ENCODE data around the gene LDB3.
A peak's percentile ranks its signal among the peaks of the same experiment; 100 is the strongest.

The LDB3 gene

GRCh38 chr10:86688398-86688921 is 20.1 kb downstream of the LDB3 start:
- peak; percentile 13 to 67 (median 19) for DNase-seq

GRCh38 chr10:86689146-86689545 is 20.8 kb downstream of the LDB3 start:
- DNase-seq = no peak

GRCh38 chr10:86690231-86690630 is 21.9 kb downstream of the LDB3 start:
- no peak for DNase-seq

GRCh38 chr10:86690657-86691084 is 22.4 kb downstream of the LDB3 start:
- no peak for DNase-seq

GRCh38 chr10:86691333-86692022 is 23.2 kb downstream of the LDB3 start:
- no peak for DNase-seq

GRCh38 chr10:86692023-86692514 is 23.8 kb downstream of the LDB3 start:
- DNase-seq = no peak

- DNase-seq = no peak
Observed at GRCh38 chr10:86692664-86693063, 24.4 kb downstream of the LDB3 start.

GRCh38 chr10:86693275-86693674 is 25.0 kb downstream of the LDB3 start:
- no peak for DNase-seq

GRCh38 chr10:86693721-86694369 is 25.5 kb downstream of the LDB3 start:
- peak; percentile 7 to 58 (median 31) for DNase-seq

- DNase-seq = no peak
Observed at GRCh38 chr10:86698207-86698940, 30.1 kb downstream of the LDB3 start.

- DNase-seq = no peak
Observed at GRCh38 chr10:86699125-86699524, 30.8 kb downstream of the LDB3 start.

GRCh38 chr10:86699541-86699940 is 31.2 kb downstream of the LDB3 start:
- no peak for DNase-seq

- no peak for DNase-seq
Observed at GRCh38 chr10:86699991-86700840, 31.9 kb downstream of the LDB3 start.

- no peak for DNase-seq
Observed at GRCh38 chr10:86700851-86701617, 32.7 kb downstream of the LDB3 start.

- DNase-seq = no peak
Observed at GRCh38 chr10:86703176-86703575, 34.9 kb downstream of the LDB3 start.

- no peak for DNase-seq
Observed at GRCh38 chr10:86705139-86705538, 36.8 kb downstream of the LDB3 start.

- no peak for DNase-seq
Observed at GRCh38 chr10:86705905-86706304, 37.6 kb downstream of the LDB3 start.

- no peak for DNase-seq
Observed at GRCh38 chr10:86706401-86706841, 38.1 kb downstream of the LDB3 start.

- no peak for DNase-seq
Observed at GRCh38 chr10:86706977-86707376, 38.7 kb downstream of the LDB3 start.

GRCh38 chr10:86707505-86707904 is 39.2 kb downstream of the LDB3 start:
- no peak for DNase-seq

- no peak for DNase-seq
Observed at GRCh38 chr10:86708068-86708782, 39.9 kb downstream of the LDB3 start.

Data from NCI-H1417 (cell line).